GM11168 (cell line): ENCODE results near the gene CYP2F1.
"Not testable (repeated sequence)": the region's sequence is repeated elsewhere in the genome, so short reads cannot be mapped to it uniquely, and the experiment has no call there.

Source experiments
- in situ Hi-C: fragments of 300-500 bp; cut with MboI; formaldehyde crosslinking; loops from one replicate; pipeline ENCODE4 v1.12.0; 2022; ENCODE audit warnings: low sequenced_read_pairs; ENCODE audit not compliant: unreplicated experiment

The CYP2F1 gene

DNA sequence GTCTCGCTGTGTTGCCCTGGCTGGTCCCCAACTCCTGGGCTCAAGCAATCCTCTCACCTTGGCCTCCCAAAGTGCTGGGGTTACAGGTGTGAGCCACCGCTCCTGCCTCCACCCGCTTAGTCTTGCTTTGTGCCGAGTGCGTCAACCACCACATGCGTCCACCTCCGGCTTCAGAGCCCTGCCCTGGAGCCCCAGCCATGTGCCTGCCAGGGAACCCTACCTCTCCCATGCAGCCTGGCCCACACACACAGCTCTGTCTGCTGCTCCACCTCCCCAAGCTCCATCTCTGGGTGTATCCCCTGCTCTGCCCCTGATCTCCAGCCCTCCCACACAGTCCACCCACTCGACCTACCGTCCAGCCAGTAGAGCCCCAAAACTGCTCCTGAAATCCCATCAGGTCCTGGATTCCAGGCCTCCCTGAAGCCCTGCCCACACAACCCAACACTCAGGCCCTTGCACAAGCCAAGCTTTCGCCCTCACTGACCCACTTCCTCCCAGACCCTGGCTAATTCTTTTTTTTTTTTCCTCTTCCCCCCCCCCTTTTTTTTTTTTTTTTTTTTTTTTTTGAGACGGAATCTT is 9.6 kb downstream of the CYP2F1 start:
- in situ Hi-C loops = loop anchor here (5.0 kb wide), 1 partner anchor 297 kb away; no protein-coding TSS in a partner anchor

DNA sequence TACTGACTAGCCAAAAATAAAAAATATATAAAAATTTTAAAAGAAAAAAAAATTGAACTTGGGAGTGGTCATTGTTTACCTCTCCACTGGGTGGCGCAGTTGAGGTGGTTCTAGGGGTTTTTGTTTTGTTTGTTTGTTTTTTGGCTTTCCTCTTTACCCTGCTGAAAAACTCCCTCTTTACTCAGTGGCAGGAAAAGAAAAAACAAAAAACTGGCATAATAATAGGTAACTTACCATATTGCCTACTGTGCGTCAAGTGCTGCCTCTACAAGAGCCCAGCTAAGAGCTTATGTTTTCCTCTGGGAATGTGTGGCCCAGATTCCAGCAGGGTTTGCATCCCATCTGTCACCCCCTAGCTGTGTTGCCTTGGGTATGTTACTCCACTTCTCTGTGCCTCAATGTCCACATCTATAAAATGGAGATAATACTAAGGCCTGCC is 12.6 kb downstream of the CYP2F1 start:
- in situ Hi-C loops = loop anchor here (25.0 kb wide), 1 partner anchor 464 kb away; no protein-coding TSS in a partner anchor

DNA sequence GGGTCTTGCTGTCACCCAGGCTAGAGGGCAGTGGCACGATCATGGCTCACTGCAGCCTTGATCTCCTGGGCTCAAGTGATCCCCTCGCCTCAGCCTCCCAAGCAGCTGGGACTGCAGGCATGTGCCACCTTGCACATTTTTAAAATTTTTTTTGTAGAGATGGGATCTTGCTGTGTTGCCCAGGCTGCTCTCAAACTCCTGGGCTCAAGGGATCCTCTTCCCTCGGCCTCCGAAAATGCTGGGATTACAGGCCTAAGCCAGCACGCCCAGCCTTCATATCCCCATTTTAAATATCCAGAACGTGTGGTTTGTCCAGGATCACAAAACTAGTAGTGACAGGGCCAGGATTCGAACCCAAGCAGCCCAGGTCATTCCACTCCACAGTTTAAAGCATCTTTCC is 13.1 kb downstream of the CYP2F1 start:
- in situ Hi-C loops = loop anchor here (25.0 kb wide), 1 partner anchor 465 kb away; no protein-coding TSS in a partner anchor

DNA sequence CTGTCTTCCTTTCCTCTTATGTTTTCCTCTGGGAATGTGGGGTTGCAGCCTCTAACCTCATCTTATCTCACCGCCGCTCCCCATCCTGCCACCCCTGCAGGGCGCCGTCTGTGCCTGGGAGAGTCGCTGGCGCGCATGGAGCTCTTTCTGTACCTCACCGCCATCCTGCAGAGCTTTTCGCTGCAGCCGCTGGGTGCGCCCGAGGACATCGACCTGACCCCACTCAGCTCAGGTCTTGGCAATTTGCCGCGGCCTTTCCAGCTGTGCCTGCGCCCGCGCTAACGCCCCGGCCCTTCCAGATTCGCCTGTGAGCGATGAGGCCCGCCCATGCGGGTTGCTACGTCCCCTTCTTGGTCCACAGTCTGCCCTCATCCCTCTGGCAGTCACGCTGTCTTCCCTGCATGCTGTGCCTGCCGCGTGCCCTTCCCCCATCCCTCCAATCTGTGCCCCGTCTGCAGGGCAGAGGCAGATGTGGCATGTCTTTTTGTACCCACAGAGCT is 13.6 kb downstream of the CYP2F1 start:
- in situ Hi-C loops = loop anchor here (25.0 kb wide), 1 partner anchor 466 kb away; no protein-coding TSS in a partner anchor

DNA sequence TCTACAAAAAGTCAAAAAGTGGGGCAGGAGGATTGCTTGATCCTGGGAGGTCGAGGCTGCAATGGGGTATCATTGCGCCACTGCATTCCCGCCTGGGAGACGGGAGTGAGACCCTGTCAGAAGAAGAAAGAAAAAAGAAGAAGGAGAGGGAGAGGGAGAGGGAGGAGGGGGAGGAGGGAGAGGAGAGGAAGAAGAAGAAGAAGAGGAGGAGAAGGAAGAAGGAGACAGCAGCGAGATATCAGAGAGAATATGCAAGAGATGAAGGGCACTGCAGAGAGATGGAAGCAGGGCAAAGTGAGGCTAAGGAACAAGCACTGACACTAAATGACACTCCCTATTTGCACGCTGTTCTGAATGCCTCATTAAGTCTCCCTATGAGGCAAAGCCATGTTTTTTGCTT is 14.5 kb downstream of the CYP2F1 start:
- in situ Hi-C loops = loop anchor here (25.0 kb wide), 1 partner anchor 466 kb away; no protein-coding TSS in a partner anchor

DNA sequence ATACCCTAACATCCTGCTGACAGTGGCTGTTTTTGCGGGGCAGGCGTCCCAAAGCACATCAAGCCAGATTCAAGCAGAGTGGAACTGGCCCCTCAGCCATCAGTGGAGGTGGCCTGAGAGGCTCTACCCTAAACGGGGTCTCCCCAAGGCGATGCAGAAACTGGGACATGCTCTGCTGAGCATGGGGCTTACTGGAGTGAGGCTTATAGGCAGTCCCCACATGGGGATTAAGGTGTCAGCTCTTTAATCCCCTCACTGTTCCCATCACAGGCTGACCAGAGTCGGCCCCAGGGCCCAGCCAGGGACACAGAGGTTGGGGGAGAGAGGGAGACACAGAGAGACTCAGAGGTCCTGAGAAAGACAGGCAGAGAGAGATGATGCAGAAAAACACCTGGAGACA is 17.0 kb downstream of the CYP2F1 start:
- in situ Hi-C loops = loop anchor here (25.0 kb wide), 1 partner anchor 469 kb away; no protein-coding TSS in a partner anchor

DNA sequence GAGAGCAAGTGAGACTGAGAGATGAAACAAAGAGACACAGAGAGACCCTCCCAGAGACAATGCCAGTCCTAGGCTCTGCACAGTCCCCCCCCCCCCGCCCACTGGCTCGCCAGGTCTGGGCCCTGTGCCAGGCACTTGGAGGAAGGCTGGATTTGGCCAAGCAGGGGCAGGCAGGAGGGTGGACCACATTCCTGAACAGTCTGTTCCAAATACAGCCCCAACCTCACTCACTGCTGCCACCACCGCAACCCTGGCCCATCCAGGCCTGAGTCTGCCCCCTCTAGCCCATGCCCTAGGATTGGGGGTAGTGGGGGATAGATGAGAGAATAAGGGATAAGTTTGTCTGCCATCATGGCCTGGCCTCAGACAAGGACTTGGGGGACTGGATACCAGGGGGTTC is 19.0 kb downstream of the CYP2F1 start:
- in situ Hi-C loops = loop anchor here (25.0 kb wide), 1 partner anchor 471 kb away; no protein-coding TSS in a partner anchor

DNA sequence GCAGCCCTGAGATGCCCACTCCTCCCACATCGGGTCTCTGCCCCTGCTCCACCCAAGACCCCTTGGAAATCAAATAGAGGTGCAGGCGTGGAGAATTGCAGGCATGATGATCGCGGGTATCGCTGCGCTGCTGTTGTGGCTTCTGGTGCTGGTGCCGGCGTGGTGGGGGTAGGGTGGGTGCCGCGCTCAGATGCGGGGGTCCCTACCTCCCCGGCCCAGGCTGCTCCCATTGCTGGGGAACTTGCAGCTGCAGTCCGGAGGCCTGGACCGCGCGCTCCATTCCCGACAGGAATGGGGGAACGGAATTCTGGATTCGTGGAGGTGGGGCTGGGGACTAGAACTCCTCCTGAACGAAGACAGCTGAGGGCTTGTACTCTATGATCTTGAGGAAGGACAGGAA is 20.4 kb downstream of the CYP2F1 start:
- in situ Hi-C loops = loop anchor here (25.0 kb wide), 1 partner anchor 472 kb away; no protein-coding TSS in a partner anchor

DNA sequence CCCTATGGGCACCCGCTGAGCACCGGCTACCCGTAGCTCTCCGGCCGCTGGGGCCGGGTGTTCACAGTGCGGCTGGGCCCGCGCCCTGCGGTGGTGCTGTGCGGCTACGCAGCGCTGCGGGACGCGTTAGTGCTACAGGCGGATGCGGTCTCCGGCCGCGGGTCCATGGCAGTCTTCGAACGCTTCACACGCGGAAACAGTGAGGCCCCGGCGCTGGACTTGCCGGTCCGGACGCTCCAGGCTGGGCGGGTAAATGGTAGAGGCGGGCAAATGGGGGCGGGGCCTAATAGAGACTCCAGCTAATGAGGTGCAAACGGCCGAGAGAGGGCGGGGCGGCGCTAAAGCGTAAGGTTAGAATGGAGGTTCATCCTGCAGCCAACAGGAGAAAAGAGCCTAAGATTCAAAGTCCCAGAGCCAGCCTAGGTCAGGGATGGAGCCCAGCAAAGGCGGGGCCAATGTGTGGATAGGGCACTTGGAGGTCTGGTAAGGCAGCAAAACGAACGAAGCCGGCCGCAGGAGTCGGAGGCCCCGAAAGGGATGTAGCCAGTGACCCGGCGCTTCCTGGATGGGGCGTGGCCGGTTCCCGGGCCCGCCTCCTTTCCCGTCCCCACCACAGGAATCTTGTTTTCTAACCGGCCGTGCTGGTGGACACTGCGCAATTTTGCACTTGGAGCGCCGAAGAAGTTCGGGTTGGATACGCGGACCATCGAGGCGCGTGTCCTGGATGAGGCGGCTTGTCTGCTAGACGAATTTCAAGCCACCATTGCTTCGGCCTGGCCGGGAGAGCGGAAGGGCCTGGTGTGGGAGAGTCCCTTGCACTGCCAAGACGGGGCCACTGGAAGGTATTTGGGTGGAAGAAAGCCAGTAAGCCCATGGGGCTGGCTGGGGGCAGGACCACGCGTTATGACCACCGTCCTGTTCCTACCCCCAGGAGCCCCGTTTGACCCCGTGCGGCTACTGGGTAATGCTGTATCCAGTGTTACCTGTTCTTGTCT is 21.5 kb downstream of the CYP2F1 start:
- in situ Hi-C loops = loop anchor here (25.0 kb wide), 1 partner anchor 473 kb away; no protein-coding TSS in a partner anchor

DNA sequence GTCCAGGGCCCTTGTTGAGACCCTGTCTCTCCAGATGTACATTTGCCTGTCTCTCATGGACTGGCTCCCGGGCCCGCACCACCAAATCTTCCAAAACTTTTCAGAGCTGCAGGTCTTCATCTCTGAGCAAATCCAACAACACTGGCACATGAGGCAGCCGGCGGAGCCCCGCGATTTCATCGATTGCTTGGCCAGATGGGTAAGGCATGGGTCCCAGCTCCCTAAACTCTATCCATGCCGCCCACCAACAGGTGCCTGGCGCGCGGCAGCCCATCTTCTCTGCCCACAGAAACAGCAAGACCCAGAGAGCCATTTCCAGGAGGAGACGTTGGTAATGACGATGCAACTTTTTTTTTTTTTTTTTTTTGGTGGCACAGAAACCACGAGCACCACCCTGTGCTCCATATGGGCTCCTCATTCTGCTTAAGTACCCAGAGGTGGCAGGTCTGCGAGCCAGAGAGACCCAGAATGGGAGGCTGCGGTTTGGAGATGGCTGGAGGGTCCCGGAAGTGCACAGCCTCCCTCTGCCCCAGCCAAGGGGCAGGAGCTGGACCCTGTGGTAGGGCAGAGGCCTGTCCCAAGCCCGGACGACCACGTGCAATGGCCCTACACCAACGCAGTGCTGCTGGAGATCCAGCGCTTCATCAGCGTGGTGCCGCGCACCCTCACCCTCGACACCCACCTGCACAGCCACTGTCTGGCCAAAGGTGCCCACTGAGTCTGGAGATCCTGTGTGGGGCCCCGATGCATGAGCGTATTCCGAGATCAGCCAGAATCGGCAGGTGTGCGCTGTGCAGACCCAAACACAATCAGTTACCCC is 22.6 kb downstream of the CYP2F1 start:
- in situ Hi-C loops = loop anchor here (25.0 kb wide), 1 partner anchor 475 kb away; no protein-coding TSS in a partner anchor

DNA sequence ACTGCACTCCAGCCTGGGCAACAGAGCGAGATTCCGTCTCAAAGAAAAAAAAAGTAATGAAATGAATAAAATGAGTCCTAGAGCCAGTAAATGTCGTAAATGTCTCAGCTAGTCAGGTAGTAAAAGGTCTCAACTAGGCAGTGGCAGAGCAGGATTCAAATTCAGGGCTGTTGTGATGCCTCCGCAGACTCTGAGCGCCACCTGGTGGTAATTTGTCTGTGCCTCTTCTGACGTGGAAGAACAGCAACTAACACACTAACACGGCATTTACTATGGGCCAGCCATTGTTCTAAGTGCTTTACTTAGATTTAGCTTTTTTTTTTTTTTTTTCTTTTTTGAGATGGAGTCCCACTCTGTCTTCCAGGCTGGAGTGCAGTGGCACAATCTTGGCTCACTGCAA is 30.2 kb downstream of the CYP2F1 start:
- in situ Hi-C loops = loop anchor here (10.0 to 25.0 kb wide), 2 partner anchors 170 to 482 kb away; no protein-coding TSS in a partner anchor

DNA sequence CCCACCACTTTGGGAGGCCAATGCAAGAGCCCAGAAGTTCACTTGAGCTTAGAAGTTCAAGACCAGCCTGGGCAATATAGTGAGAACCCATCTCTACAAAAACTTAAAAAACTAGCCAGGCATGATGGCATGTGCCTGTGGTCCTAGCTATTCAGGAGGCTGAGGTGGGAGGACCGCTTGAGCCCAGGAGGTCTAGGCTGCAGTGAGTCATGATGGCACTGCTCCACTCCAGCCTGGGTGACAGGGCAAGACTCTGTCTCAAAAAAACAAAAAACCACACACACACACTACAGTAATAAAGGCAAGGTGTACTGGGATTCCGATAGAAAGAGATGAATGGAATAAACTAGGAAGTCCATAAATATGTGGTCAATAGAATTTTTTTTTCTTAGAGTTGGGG is 35.6 kb downstream of the CYP2F1 start:
- in situ Hi-C loops = loop anchor here (10.0 to 25.0 kb wide), 2 partner anchors 175 to 488 kb away; no protein-coding TSS in a partner anchor

DNA sequence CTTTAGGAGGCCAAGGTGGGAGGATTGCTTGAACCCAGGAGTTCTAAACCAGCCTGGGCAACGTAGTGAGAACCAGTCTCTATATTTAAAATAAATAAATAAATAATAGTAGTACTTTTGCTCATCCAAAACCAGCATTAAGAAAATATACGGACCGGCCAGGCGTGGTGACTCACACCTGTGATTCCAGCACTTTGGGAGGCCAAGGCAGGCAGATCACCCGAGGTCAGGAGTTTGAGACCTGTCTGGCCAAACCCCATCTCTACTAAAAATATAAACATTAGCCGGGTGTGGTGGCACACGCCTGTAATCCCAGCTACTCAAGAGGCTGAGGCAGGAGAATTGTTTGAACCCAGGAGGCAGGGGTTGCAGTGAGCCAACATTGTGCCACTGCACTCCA is 36.8 kb downstream of the CYP2F1 start:
- in situ Hi-C loops = not testable (repeated sequence)

DNA sequence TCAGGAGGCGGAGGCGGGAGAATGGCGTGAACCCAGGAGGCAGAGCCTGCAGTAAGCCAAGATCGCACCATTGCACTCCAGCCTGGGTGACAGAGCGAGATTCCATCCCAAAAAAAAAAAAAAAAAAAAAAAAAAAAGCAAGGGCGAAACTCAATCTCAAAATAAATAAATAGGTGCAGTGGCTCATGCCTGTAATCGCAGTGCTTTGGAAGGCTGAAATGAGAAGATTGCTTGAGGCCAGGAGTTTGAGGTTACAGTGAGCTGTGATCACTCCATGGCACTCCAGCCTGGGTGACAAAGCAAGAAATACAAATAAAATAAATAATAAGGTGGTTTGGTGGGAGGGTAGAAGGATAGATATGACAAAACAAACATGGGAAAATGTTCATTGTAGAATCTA is 39.8 kb downstream of the CYP2F1 start:
- in situ Hi-C loops = no loop called here

DNA sequence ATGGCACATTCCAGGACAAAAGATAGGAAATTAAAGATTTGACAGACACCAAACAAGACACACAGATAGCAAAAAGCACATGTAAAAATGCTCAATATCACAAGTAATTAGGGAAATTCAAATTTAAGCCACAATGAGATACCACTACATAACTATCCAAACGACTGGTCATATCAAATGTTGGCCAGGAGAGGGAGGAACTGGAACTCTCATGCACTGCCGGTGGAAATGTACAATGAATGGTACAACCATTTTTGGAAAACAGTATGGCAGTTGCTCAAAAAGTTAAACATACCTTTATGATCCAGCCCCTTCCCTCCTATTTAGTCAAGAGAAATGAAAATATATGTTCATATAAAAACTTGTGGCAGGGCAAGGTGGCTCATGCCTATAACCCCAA is 42.0 kb downstream of the CYP2F1 start:
- in situ Hi-C loops = no loop called here

DNA sequence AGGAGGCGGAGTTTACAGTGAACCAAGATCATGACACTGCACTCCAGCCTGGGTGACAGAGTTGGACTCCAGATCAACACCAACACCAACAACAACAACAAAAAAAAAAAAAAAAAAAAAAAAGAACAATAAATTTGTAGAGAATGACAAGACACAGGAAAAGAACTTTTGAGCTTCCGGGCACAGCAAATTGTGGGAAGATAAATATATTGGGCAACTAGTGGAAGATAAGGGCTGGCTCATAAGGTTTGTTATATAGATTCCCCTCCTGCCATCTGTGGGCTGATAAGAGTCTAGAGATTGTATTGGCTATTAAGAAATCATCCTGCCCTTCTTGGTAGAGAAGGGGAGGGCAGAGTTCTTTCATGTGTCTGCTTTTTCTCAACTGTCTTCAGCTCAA is 45.6 kb downstream of the CYP2F1 start:
- in situ Hi-C loops = no loop called here

DNA sequence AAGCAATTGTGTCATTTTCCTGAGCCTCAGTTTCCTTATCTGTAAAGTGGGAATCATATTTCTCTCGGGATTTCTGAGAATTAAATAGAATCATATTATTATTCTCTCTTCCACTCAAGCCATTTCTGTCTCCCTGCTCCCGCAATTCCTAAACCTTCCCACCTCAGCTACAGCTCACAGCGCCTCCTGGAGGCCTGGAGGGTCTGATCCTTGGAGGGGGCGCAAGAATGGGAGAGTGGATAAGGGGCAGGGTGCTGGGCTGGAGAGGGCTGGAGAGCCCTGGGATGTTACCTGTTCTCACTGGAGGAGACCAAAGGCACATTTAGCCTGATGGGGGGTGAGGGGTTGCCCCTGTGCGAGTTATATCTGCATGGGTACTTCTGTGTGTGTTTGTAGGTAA is 47.7 kb downstream of the CYP2F1 start:
- in situ Hi-C loops = no loop called here

DNA sequence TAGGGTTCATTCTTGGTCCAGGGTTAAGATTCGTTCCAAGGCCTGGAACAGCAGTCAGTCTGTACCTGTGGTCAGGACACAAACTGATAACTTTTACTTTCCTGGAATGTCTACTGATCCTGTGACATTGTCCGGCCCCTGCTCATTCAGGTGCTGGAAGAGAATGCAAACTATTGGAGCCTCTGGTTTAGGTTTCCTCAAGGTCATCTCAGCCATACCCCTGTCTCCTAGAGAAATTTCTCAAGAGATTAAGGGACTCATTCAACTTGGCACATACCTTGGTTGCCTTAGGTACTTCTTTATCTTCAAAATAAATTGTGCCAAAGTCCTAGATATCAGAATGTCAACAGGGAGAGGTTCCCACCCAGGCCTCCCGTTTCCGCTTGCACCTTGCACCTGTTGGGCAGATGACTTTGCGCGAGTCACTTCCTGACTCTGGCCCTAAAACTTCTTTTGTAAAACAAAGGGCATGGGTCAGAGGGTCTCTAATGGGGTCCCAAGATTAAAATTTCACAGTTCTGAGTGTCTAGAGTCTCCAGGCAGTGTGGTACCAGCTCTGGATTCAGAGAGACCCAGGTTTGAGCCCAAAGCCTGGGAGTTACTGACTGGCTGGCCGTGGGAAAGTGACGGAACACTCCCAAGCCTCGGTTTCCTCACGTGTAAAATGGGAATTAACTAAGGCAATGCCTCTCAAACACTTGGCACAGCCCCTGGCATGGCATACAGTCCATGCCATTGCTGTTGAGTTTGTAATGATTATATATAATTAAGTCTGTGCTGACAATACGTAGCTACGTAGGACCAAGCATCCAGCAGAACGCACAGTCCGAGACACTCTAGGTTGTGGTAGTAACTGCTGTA is 52.9 kb downstream of the CYP2F1 start:
- in situ Hi-C loops = no loop called here
